ENCODE data around the gene DAZL. TPM values are rescaled to one million over a fixed set of nuclear protein-coding genes. Genes with fewer than 3 reads are reported as not detected.
"Not testable (repeated sequence)": the region's sequence is repeated elsewhere in the genome, so short reads cannot be mapped to it uniquely, and the experiment has no call there.

Gene DAZL
- total and polyA plus RNA-seq, 8 donors: 0.18 to 0.62 (median 0.31) TPM; not detected in 5

- TF ChIP-seq POLR2A (IDR thresholded peaks at IDR 0.05) (no peak), EP300 (IDR thresholded peaks at IDR 0.05) (no peak), CTCF (IDR thresholded peaks at IDR 0.05) (no peak), POLR2AphosphoS5 (IDR thresholded peaks at IDR 0.05) (no peak)
- H3K27ac ChIP-seq: no peak overlapping the region
- intact Hi-C loops (cut with DNase I; ENCODE audit: low total_unique reads): no loop called here
- H3K9me3 ChIP-seq: no peaks in the 10 kb centered on the region
- 50 to 74% (median 63%) methylated on average over 2 of the region's 2 CpGs for WGBS, 5 donors
- H3K36me3 ChIP-seq: no peaks in the 10 kb centered on the region
- no peak overlapping the region for H3K4me3 ChIP-seq
- no peaks in the 10 kb centered on the region for H3K4me1 ChIP-seq
- no peaks in the 10 kb centered on the region for H3K27me3 ChIP-seq
- peak in 1 of 2 donors; percentile 6 for DNase-seq
Observed at GRCh38 chr3:16639806-16640205, 34.6 kb upstream of the DAZL start.

GRCh38 chr3:16633948-16634347 is 28.7 kb upstream of the DAZL start:
- DNase-seq: no peak
- intact Hi-C loops (cut with DNase I; ENCODE audit: low total_unique reads): no loop called here
- H3K27ac ChIP-seq: no peak overlapping the region
- H3K4me1 ChIP-seq: no peaks in the 10 kb centered on the region
- TF ChIP-seq POLR2A (IDR thresholded peaks at IDR 0.05) (no peak), CTCF (IDR thresholded peaks at IDR 0.05) (no peak), EP300 (IDR thresholded peaks at IDR 0.05) (no peak), POLR2AphosphoS5 (IDR thresholded peaks at IDR 0.05) (no peak)
- no peaks in the 10 kb centered on the region for H3K27me3 ChIP-seq
- H3K36me3 ChIP-seq: no peaks in the 10 kb centered on the region
- no peaks in the 10 kb centered on the region for H3K9me3 ChIP-seq
- no peak overlapping the region for H3K4me3 ChIP-seq
- 74 to 92% (median 83%) methylated on average over 3 of the region's 3 CpGs for WGBS, 5 donors

GRCh38 chr3:16632395-16632794 is 27.2 kb upstream of the DAZL start:
- Histone ChIP-seq H3K27ac (no peak overlapping the region), H3K9me3 (no peaks in the 10 kb centered on the region), H3K4me1 (no peaks in the 10 kb centered on the region), H3K36me3 (no peaks in the 10 kb centered on the region), H3K4me3 (no peak overlapping the region), H3K27me3 (no peaks in the 10 kb centered on the region)
- TF ChIP-seq EP300 (IDR thresholded peaks at IDR 0.05): no peak
- TF ChIP-seq CTCF (IDR thresholded peaks at IDR 0.05): no peak
- TF ChIP-seq POLR2AphosphoS5 (IDR thresholded peaks at IDR 0.05): no peak
- DNase-seq: no peak
- intact Hi-C loops (cut with DNase I; ENCODE audit: low total_unique reads): no loop called here
- WGBS, 5 donors: 71 to 84% (median 79%) methylated on average over 1 to 2 of the region's 2 CpGs

GRCh38 chr3:16618721-16619120 is 13.5 kb upstream of the DAZL start:
- Histone ChIP-seq H3K36me3 (no peaks in the 10 kb centered on the region), H3K27ac (no peak overlapping the region), H3K4me1 (no peaks in the 10 kb centered on the region), H3K9me3 (peaks cover 0 to 6% (median 0%) of the 10 kb centered on the region in 4 donors), H3K4me3 (no peak overlapping the region), H3K27me3 (no peaks in the 10 kb centered on the region)
- no peak for TF ChIP-seq EP300 (IDR thresholded peaks at IDR 0.05)
- no peak for TF ChIP-seq POLR2A (IDR thresholded peaks at IDR 0.05)
- TF ChIP-seq CTCF (IDR thresholded peaks at IDR 0.05): no peak
- TF ChIP-seq POLR2AphosphoS5 (IDR thresholded peaks at IDR 0.05): no peak
- intact Hi-C loops (cut with DNase I; ENCODE audit: low total_unique reads): no loop called here
- no peak for DNase-seq

- H3K4me3 ChIP-seq; DNase-seq; H3K27ac ChIP-seq; H3K4me1 ChIP-seq; intact Hi-C loops (cut with DNase I; ENCODE audit: low total_unique reads); H3K36me3 ChIP-seq; H3K9me3 ChIP-seq; H3K27me3 ChIP-seq: not testable (repeated sequence)
- 82 to 94% (median 92%) methylated on average over 3 of the region's 3 CpGs for WGBS, 5 donors
Observed at GRCh38 chr3:16617155-16617554, 11.9 kb upstream of the DAZL start.

All from stomach (tissue), 9 donors.